WTC11 (cell line): ENCODE results near the gene ATXN10. TPM values are rescaled to one million over a fixed set of nuclear protein-coding genes. Genes with fewer than 3 reads are reported as not detected.

Experiments
- ATAC-seq: fragments of 200-7000 bp; cut with Tn5 transposase; 2 replicates; pipeline ENCODE4 v1.10.0; 2021; ENCODE audit warnings: mild to moderate bottlenecking, moderate library complexity
- CTCF ChIA-PET: fragments of 300-600 bp; sonication (Branson Sonifier 250); formaldehyde crosslinking; loops from one replicate; lab custom pipeline; 2021; ENCODE audit warnings: antibody characterized with exemption; lab: Charles Lee
- POLR2A ChIA-PET: fragments of 350-600 bp; sonication (Branson Sonifier 250); formaldehyde crosslinking; loops from one replicate; lab custom pipeline; 2021; ENCODE audit warnings: antibody characterized with exemption; lab: Charles Lee
- DNase-seq: peaks from one replicate; pipeline ENCODE4 v3.0.0; 2021; ENCODE audit warnings: low spot score
- H3K27ac Mint-ChIP-seq: 2 replicates; pipeline ENCODE4 v1.8.0; 2021; ENCODE audit warnings: mixed read lengths
- H3K27me3 Mint-ChIP-seq: 2 replicates; pipeline ENCODE4 v1.8.0; 2021; ENCODE audit warnings: low read depth, mild to moderate bottlenecking, moderate library complexity, mixed read lengths
- H3K36me3 Mint-ChIP-seq: 2 replicates; pipeline ENCODE4 v1.8.0; 2021; ENCODE audit warnings: mixed read lengths
- H3K4me1 Mint-ChIP-seq: 2 replicates; pipeline ENCODE4 v1.8.0; 2022; ENCODE audit warnings: mixed read lengths
- H3K4me3 Mint-ChIP-seq: 2 replicates; pipeline ENCODE4 v1.8.0; 2021; ENCODE audit warnings: mild to moderate bottlenecking, moderate library complexity, mixed read lengths
- H3K9me3 Mint-ChIP-seq: 2 replicates; pipeline ENCODE4 v1.8.0; 2021; ENCODE audit warnings: mixed read lengths
- ATF3 ChIP-seq: sonication (generic); formaldehyde crosslinking; conservative IDR thresholded peaks from 2 replicates; pipeline ENCODE4 v1.8.1; 2022; ENCODE audit warnings: mild to moderate bottlenecking, missing genetic modification reagents
- CBFB ChIP-seq: sonication (generic); formaldehyde crosslinking; IDR thresholded peaks from 2 replicates; pipeline ENCODE4 v1.8.1; 2022; ENCODE audit warnings: mild to moderate bottlenecking, low read depth, missing genetic modification reagents
- CREB1 ChIP-seq: sonication (generic); formaldehyde crosslinking; IDR thresholded peaks from 2 replicates; pipeline ENCODE4 v1.8.0; 2023; ENCODE audit warnings: mild to moderate bottlenecking, missing genetic modification reagents
- ELF4 ChIP-seq: sonication (generic); formaldehyde crosslinking; IDR thresholded peaks from 2 replicates; pipeline ENCODE4 v1.8.1; 2022; ENCODE audit warnings: low read depth, mild to moderate bottlenecking, moderate library complexity, missing genetic modification reagents
- ESRRA ChIP-seq: sonication (generic); formaldehyde crosslinking; IDR thresholded peaks from 2 replicates; pipeline ENCODE4 v1.8.1; 2022; ENCODE audit warnings: mild to moderate bottlenecking, missing genetic modification reagents, borderline replicate concordance
- FOXP1 ChIP-seq: sonication (generic); formaldehyde crosslinking; IDR thresholded peaks from 2 replicates; pipeline ENCODE4 v1.8.0; 2022; ENCODE audit warnings: missing genetic modification reagents, mild to moderate bottlenecking, moderate library complexity, borderline replicate concordance
- IRF1 ChIP-seq: sonication (generic); formaldehyde crosslinking; IDR thresholded peaks from 2 replicates; pipeline ENCODE4 v1.8.0; 2023; ENCODE audit warnings: missing genetic modification reagents
- IRF2 ChIP-seq: sonication (generic); formaldehyde crosslinking; IDR thresholded peaks from 2 replicates; pipeline ENCODE4 v1.8.0; 2022; ENCODE audit warnings: low read depth, missing genetic modification reagents, borderline replicate concordance
- MYBL2 ChIP-seq: sonication (generic); formaldehyde crosslinking; IDR thresholded peaks from 2 replicates; pipeline ENCODE4 v1.8.1; 2023; ENCODE audit warnings: mild to moderate bottlenecking, moderate library complexity, missing genetic modification reagents
- NFATC4 ChIP-seq: fragments of 250-450 bp; sonication (Bioruptor Pico); IDR thresholded peaks from 2 replicates; pipeline ENCODE4 v1.9.0; 2021; ENCODE audit warnings: mild to moderate bottlenecking
- NFYB ChIP-seq: sonication (generic); formaldehyde crosslinking; conservative IDR thresholded peaks from 2 replicates; pipeline ENCODE4 v1.8.0; 2022; ENCODE audit warnings: low read depth, missing genetic modification reagents
- NR2C2 ChIP-seq: sonication (generic); formaldehyde crosslinking; IDR thresholded peaks from 2 replicates; pipeline ENCODE4 v1.8.0; 2022; ENCODE audit warnings: mild to moderate bottlenecking, missing genetic modification reagents
- OVOL2 ChIP-seq: fragments of 250-450 bp; sonication (Bioruptor Pico); IDR thresholded peaks from 2 replicates; pipeline ENCODE4 v1.9.0; 2021; ENCODE audit warnings: mild to moderate bottlenecking, borderline replicate concordance
- RELA ChIP-seq: sonication (generic); formaldehyde crosslinking; IDR thresholded peaks from 2 replicates; pipeline ENCODE4 v1.8.1; 2022; ENCODE audit warnings: missing genetic modification reagents, mild to moderate bottlenecking, borderline replicate concordance
- TCF7 ChIP-seq: sonication (generic); formaldehyde crosslinking; IDR thresholded peaks from 2 replicates; pipeline ENCODE4 v1.8.0; 2022; ENCODE audit warnings: mild to moderate bottlenecking, low read depth, missing genetic modification reagents, moderate library complexity
- USF1 ChIP-seq: sonication (generic); formaldehyde crosslinking; IDR thresholded peaks from 2 replicates; pipeline ENCODE4 v1.8.0; 2022; ENCODE audit warnings: mild to moderate bottlenecking, missing genetic modification reagents
- ZNF317 ChIP-seq: sonication (generic); formaldehyde crosslinking; IDR thresholded peaks from 2 replicates; pipeline ENCODE4 v1.8.1; 2023; ENCODE audit warnings: low read depth, mild to moderate bottlenecking, moderate library complexity, missing genetic modification reagents, borderline replicate concordance
- ZNF396 ChIP-seq: fragments of 250-450 bp; sonication (Bioruptor Pico); IDR thresholded peaks from 2 replicates; pipeline ENCODE4 v1.8.0; 2021; ENCODE audit warnings: mild to moderate bottlenecking, moderate library complexity, borderline replicate concordance
- ZNF416 ChIP-seq: fragments of 250-450 bp; sonication (Bioruptor Pico); IDR thresholded peaks from 2 replicates; pipeline ENCODE4 v1.9.0; 2021; ENCODE audit warnings: mild to moderate bottlenecking, inconsistent platforms
- ZSCAN18 ChIP-seq: fragments of 250-450 bp; sonication (Bioruptor Pico); IDR thresholded peaks from 2 replicates; pipeline ENCODE4 v2.1.2; 2022; ENCODE audit warnings: mild to moderate bottlenecking, moderate library complexity
- total RNA-seq: library from RNA; stranded (reverse); gene quantifications from 3 replicates; pipeline ENCODE4 v1.2.3, GENCODE V29; 2021
- TF ChIP-seq, protein P1 (sequence below): sonication (generic); formaldehyde crosslinking; IDR thresholded peaks from 2 replicates; pipeline ENCODE4 v1.8.1; 2022; ENCODE audit warnings: low read depth, missing genetic modification reagents, borderline replicate concordance
- TF ChIP-seq, protein P2 (sequence below): sonication (generic); formaldehyde crosslinking; IDR thresholded peaks from 2 replicates; pipeline ENCODE4 v1.8.0; 2023; ENCODE audit warnings: mild to moderate bottlenecking, missing genetic modification reagents
- TF ChIP-seq, protein P3 (sequence below): fragments of 250-450 bp; sonication (Bioruptor Pico); IDR thresholded peaks from 2 replicates; pipeline ENCODE4 v1.9.0; 2021; ENCODE audit warnings: mild to moderate bottlenecking
- TF ChIP-seq, protein P4 (sequence below): sonication (generic); formaldehyde crosslinking; IDR thresholded peaks from 2 replicates; pipeline ENCODE4 v1.8.0; 2022; ENCODE audit warnings: mild to moderate bottlenecking, missing genetic modification reagents

The ATXN10 gene
- total RNA-seq, 1 experiment from 2014 or later, result 185 TPM

GRCh38 chr22:45639747-45640102 lies 31.9 kb upstream of the ATXN10 start (continued):
- TF ChIP-seq, protein P1, sequence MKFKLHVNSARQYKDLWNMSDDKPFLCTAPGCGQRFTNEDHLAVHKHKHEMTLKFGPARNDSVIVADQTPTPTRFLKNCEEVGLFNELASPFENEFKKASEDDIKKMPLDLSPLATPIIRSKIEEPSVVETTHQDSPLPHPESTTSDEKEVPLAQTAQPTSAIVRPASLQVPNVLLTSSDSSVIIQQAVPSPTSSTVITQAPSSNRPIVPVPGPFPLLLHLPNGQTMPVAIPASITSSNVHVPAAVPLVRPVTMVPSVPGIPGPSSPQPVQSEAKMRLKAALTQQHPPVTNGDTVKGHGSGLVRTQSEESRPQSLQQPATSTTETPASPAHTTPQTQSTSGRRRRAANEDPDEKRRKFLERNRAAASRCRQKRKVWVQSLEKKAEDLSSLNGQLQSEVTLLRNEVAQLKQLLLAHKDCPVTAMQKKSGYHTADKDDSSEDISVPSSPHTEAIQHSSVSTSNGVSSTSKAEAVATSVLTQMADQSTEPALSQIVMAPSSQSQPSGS (CRISPR knock-in tag), result no peak
- TF ChIP-seq MYBL2 (no peak), ELF4 (CRISPR knock-in tag) (no peak), ZNF396 (CRISPR knock-in tag) (no peak), USF1 (CRISPR knock-in tag) (no peak), ZSCAN18 (no peak), FOXP1 (CRISPR knock-in tag) (no peak), CBFB (CRISPR knock-in tag) (no peak), CREB1 (CRISPR knock-in tag) (no peak), TCF7 (CRISPR knock-in tag) (no peak), ESRRA (CRISPR knock-in tag) (no peak)
- TF ChIP-seq, protein P2, sequence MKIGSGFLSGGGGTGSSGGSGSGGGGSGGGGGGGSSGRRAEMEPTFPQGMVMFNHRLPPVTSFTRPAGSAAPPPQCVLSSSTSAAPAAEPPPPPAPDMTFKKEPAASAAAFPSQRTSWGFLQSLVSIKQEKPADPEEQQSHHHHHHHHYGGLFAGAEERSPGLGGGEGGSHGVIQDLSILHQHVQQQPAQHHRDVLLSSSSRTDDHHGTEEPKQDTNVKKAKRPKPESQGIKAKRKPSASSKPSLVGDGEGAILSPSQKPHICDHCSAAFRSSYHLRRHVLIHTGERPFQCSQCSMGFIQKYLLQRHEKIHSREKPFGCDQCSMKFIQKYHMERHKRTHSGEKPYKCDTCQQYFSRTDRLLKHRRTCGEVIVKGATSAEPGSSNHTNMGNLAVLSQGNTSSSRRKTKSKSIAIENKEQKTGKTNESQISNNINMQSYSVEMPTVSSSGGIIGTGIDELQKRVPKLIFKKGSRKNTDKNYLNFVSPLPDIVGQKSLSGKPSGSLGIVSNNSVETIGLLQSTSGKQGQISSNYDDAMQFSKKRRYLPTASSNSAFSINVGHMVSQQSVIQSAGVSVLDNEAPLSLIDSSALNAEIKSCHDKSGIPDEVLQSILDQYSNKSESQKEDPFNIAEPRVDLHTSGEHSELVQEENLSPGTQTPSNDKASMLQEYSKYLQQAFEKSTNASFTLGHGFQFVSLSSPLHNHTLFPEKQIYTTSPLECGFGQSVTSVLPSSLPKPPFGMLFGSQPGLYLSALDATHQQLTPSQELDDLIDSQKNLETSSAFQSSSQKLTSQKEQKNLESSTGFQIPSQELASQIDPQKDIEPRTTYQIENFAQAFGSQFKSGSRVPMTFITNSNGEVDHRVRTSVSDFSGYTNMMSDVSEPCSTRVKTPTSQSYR (CRISPR knock-in tag), result no peak
- TF ChIP-seq, protein P3, sequence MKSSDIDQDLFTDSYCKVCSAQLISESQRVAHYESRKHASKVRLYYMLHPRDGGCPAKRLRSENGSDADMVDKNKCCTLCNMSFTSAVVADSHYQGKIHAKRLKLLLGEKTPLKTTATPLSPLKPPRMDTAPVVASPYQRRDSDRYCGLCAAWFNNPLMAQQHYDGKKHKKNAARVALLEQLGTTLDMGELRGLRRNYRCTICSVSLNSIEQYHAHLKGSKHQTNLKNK (CRISPR knock-in tag), result no peak

GRCh38 chr22:45640291-45640940 lies 31.2 kb upstream of the ATXN10 start:
- POLR2A ChIA-PET, result no interaction called here
- CTCF ChIA-PET, result interaction anchor here (0.6 to 1.5 kb wide), 5 partner anchors 12 to 354 kb away, joined by 3 to 4 read pairs (median 3); no protein-coding TSS in a partner anchor
- TF ChIP-seq NFYB (CRISPR knock-in tag) (no peak), MYBL2 (no peak), ZNF416 (CRISPR knock-in tag) (no peak), CBFB (CRISPR knock-in tag) (no peak), IRF2 (CRISPR knock-in tag) (no peak), NFATC4 (no peak), ELF4 (CRISPR knock-in tag) (no peak), IRF1 (CRISPR knock-in tag) (no peak), NR2C2 (CRISPR knock-in tag) (no peak), OVOL2 (no peak), ATF3 (CRISPR knock-in tag) (no peak), RELA (CRISPR knock-in tag) (no peak), ZNF317 (CRISPR knock-in tag) (no peak)
- TF ChIP-seq, protein P4, sequence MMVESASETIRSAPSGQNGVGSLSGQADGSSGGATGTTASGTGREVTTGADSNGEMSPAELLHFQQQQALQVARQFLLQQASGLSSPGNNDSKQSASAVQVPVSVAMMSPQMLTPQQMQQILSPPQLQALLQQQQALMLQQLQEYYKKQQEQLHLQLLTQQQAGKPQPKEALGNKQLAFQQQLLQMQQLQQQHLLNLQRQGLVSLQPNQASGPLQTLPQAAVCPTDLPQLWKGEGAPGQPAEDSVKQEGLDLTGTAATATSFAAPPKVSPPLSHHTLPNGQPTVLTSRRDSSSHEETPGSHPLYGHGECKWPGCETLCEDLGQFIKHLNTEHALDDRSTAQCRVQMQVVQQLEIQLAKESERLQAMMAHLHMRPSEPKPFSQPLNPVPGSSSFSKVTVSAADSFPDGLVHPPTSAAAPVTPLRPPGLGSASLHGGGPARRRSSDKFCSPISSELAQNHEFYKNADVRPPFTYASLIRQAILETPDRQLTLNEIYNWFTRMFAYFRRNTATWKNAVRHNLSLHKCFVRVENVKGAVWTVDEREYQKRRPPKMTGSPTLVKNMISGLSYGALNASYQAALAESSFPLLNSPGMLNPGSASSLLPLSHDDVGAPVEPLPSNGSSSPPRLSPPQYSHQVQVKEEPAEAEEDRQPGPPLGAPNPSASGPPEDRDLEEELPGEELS (CRISPR knock-in tag), result no peak
- TF ChIP-seq, protein P1 (CRISPR knock-in tag), result no peak

More at GRCh38 chr22:45640291-45640940, 31.2 kb upstream of the ATXN10 start:
- Mint-ChIP-seq H3K4me3 (no peak overlapping the region), H3K36me3 (no peaks in the 10 kb centered on the region), H3K4me1 (peaks cover 36% of the 10 kb centered on the region), H3K27ac (no peak overlapping the region), H3K9me3 (no peaks in the 10 kb centered on the region), H3K27me3 (peaks cover 22% of the 10 kb centered on the region)
- ATAC-seq, result peak; percentile 19
- DNase-seq, result no peak
